Hepatocyte (in vitro differentiated cells): Measurements from ENCODE around the gene DUSP2. TPM values are rescaled to one million over a fixed set of nuclear protein-coding genes. Genes with fewer than 3 reads are reported as not detected.

ENCODE experiments used
- DNase-seq: peaks from one replicate; pipeline ENCODE4 v3.0.0-alpha.2; 2016; ENCODE audit warnings: low spot score
- H2AFZ ChIP-seq: fragments of 200-600 bp; sonication (generic); 2 replicates; pipeline ENCODE4 v1.6.0; 2016; ENCODE audit warnings: antibody characterized with exemption, mild to moderate bottlenecking
- H3K27ac ChIP-seq: fragments of 200-600 bp; sonication (generic); 2 replicates; pipeline ENCODE4 v1.5.1; 2016; ENCODE audit warnings: mild to moderate bottlenecking
- H3K27me3 ChIP-seq: fragments of 200-600 bp; sonication (generic); 2 replicates; pipeline ENCODE4 v1.6.1; 2016
- H3K36me3 ChIP-seq: fragments of 200-600 bp; sonication (generic); replicated peaks from 2 replicates; pipeline ENCODE4 v1.5.1; 2016; ENCODE audit warnings: low read depth; ENCODE audit not compliant: insufficient read depth
- H3K4me1 ChIP-seq: fragments of 200-600 bp; sonication (generic); 2 replicates; pipeline ENCODE4 v1.5.1; 2016; ENCODE audit warnings: mild to moderate bottlenecking, moderate library complexity; ENCODE audit not compliant: insufficient read depth
- H3K4me2 ChIP-seq: fragments of 200-600 bp; sonication (generic); 2 replicates; pipeline ENCODE4 v1.6.0; 2016
- H3K4me3 ChIP-seq: fragments of 200-600 bp; sonication (generic); 2 replicates; pipeline ENCODE4 v1.5.1; 2016; ENCODE audit warnings: mild to moderate bottlenecking
- H3K79me2 ChIP-seq: fragments of 200-600 bp; sonication (generic); 2 replicates; pipeline ENCODE4 v1.6.0; 2017; ENCODE audit warnings: mild to moderate bottlenecking
- H3K9me2 ChIP-seq: fragments of 200-600 bp; sonication (generic); replicated peaks from 2 replicates; pipeline ENCODE4 v1.6.0; 2017; ENCODE audit warnings: mild to moderate bottlenecking; ENCODE audit not compliant: insufficient read depth
- H3K9me3 ChIP-seq: fragments of 200-600 bp; sonication (generic); 2 replicates; pipeline ENCODE4 v1.5.1; 2016; ENCODE audit warnings: low read depth, mild to moderate bottlenecking
- H4K20me1 ChIP-seq: fragments of 200-600 bp; sonication (generic); 2 replicates; pipeline ENCODE4 v1.6.0; 2016; ENCODE audit warnings: mild to moderate bottlenecking; ENCODE audit not compliant: insufficient read depth, poor library complexity, severe bottlenecking
- EZH2 ChIP-seq: fragments of 200-600 bp; sonication (generic); IDR thresholded peaks from 2 replicates; pipeline ENCODE4 v1.6.1; 2016; ENCODE audit warnings: antibody characterized with exemption, mild to moderate bottlenecking, borderline replicate concordance
- EZH2phosphoT487 ChIP-seq: fragments of 200-600 bp; sonication (generic); IDR thresholded peaks from one replicate; pipeline ENCODE4 v1.6.1; 2018; ENCODE audit warnings: antibody characterized with exemption, mild to moderate bottlenecking, low read depth, moderate library complexity; ENCODE audit not compliant: unreplicated experiment, severe bottlenecking
- WGBS: methylation state at CpG from one replicate; pipeline ENCODE4 v1.1.6; 2016; ENCODE audit warnings: low lambda C conversion rate; ENCODE audit errors: missing lambda C conversion rate; 5-methylcytosine and 5-hydroxymethylcytosine counted together
- polyA plus RNA-seq: library from polyadenylated mRNA; unstranded; fragments of >200 nt; fragmentation: Nextera tagmentation; extraction: Ambion mirVana; gene quantifications from 2 replicates; pipeline ENCODE4 v1.2.1, GENCODE V29; 2016
- total RNA-seq: library from RNA; depleted of rRNA; stranded (reverse); fragments of >200 nt; gene quantifications from 2 replicates; pipeline ENCODE4 v1.2.3, GENCODE V29; 2014
- TF ChIP-seq, protein P1 (sequence below): fragments of 200-600 bp; sonication (generic); IDR thresholded peaks from 2 replicates; pipeline ENCODE4 v1.5.1; 2016; ENCODE audit warnings: antibody characterized with exemption, mild to moderate bottlenecking; ENCODE audit not compliant: poor library complexity

The DUSP2 gene
- total and polyA plus RNA-seq, 2 experiments from 2014 or later: 11.3 to 24.0 TPM

DNA sequence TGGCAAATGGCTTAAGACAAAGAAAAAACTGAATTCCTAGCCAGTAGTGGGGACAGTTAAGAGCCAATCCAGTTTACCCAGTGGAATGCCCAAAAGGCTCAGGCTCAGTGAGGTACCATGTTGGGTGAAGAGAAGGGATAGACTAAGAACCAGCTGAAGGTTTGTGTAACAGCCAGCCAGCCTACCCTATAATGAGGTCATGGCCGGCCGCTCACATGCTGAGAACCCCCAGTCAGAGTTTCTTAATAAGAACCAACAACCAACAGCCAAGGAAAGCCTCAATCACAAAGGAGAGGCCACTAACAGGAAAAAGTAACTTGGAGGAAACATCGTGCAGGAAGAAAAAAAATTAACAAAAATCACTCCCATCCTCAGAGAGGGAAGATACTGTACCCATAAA lies 25.4 kb upstream of the DUSP2 start:
- WGBS: 93% methylated on average over 3 of the region's 3 CpGs
- TF ChIP-seq EZH2phosphoT487: no peak
- no peak for TF ChIP-seq EZH2
- TF ChIP-seq, protein P1, sequence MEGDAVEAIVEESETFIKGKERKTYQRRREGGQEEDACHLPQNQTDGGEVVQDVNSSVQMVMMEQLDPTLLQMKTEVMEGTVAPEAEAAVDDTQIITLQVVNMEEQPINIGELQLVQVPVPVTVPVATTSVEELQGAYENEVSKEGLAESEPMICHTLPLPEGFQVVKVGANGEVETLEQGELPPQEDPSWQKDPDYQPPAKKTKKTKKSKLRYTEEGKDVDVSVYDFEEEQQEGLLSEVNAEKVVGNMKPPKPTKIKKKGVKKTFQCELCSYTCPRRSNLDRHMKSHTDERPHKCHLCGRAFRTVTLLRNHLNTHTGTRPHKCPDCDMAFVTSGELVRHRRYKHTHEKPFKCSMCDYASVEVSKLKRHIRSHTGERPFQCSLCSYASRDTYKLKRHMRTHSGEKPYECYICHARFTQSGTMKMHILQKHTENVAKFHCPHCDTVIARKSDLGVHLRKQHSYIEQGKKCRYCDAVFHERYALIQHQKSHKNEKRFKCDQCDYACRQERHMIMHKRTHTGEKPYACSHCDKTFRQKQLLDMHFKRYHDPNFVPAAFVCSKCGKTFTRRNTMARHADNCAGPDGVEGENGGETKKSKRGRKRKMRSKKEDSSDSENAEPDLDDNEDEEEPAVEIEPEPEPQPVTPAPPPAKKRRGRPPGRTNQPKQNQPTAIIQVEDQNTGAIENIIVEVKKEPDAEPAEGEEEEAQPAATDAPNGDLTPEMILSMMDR: no peak
- no peaks in the 10 kb centered on the region for H4K20me1 ChIP-seq
- no peaks in the 10 kb centered on the region for H3K9me2 ChIP-seq
- no peaks in the 10 kb centered on the region for H3K4me1 ChIP-seq
- no peak overlapping the region for H3K4me3 ChIP-seq
- no peak for DNase-seq
- H3K27me3 ChIP-seq: no peaks in the 10 kb centered on the region
- no peaks in the 10 kb centered on the region for H3K9me3 ChIP-seq
- no peak overlapping the region for H3K4me2 ChIP-seq
- H3K27ac ChIP-seq: no peak overlapping the region
- H3K79me2 ChIP-seq: no peaks in the 10 kb centered on the region
- no peaks in the 10 kb centered on the region for H3K36me3 ChIP-seq
- H2AFZ ChIP-seq: no peak overlapping the region

GRCh38 chr2:96169868-96170507 lies 24.7 kb upstream of the DUSP2 start:
- Histone ChIP-seq H3K79me2 (no peaks in the 10 kb centered on the region), H3K36me3 (no peaks in the 10 kb centered on the region), H3K9me2 (no peaks in the 10 kb centered on the region), H3K27ac (no peak overlapping the region), H4K20me1 (no peaks in the 10 kb centered on the region), H3K4me1 (no peaks in the 10 kb centered on the region), H3K4me2 (no peak overlapping the region), H3K9me3 (no peaks in the 10 kb centered on the region), H2AFZ (no peak overlapping the region), H3K27me3 (no peaks in the 10 kb centered on the region), H3K4me3 (no peak overlapping the region)
- 81% methylated on average over 2 of the region's 2 CpGs for WGBS
- TF ChIP-seq EZH2 (no peak), EZH2phosphoT487 (no peak)
- TF ChIP-seq, protein P1: no peak
- no peak for DNase-seq

DNA sequence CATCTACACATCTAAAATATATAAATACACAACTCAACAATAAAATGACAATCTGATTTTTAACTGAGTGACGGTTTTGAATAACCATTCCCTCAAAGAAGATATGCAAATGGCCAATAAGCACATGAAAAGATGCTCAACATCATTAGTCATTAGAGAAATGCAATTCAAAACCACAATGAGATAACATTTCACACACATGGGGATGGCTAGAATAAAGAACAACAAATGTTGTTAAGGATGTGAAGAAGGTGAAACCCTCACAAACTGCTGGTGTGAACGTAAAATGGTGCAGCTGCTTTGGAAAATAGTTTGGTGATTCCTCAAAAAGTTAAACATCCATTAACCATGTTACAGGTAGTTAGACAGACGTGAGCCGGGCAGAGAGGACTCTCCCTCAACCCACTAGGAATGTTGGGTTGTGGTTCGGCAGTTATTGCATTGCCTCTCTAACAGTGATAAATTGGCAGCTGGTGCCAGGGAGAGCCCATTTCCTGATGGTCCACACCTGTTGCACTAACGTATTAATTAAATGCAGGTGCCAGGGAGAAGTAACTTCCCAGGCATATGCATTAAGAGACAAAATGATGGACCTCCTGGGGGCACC lies 22.3 kb upstream of the DUSP2 start:
- Histone ChIP-seq H4K20me1 (no peaks in the 10 kb centered on the region), H3K4me1 (no peaks in the 10 kb centered on the region), H3K27me3 (no peaks in the 10 kb centered on the region), H3K4me3 (no peak overlapping the region), H3K27ac (no peak overlapping the region), H3K9me3 (no peaks in the 10 kb centered on the region), H3K9me2 (no peaks in the 10 kb centered on the region), H3K4me2 (no peak overlapping the region), H3K79me2 (no peaks in the 10 kb centered on the region), H3K36me3 (no peaks in the 10 kb centered on the region), H2AFZ (no peak overlapping the region)
- 82% methylated on average over 6 of the region's 6 CpGs for WGBS
- DNase-seq: no peak
- TF ChIP-seq, protein P1: no peak
- TF ChIP-seq EZH2phosphoT487 (no peak), EZH2 (no peak)
